Measurements from ENCODE around the gene SERINC5. TPM values are rescaled to one million over a fixed set of nuclear protein-coding genes. Genes with fewer than 3 reads are reported as not detected.
"Not testable (repeated sequence)": the region's sequence is repeated elsewhere in the genome, so short reads cannot be mapped to it uniquely, and the experiment has no call there.

Gene SERINC5
- total RNA-seq, 4 donors from 2014 or later, result 6.5 to 9.3 (median 8.8) TPM

- no peak for ATAC-seq
- Histone ChIP-seq H3K36me3 (no peaks in the 10 kb centered on the region), H3K4me3 (no peak overlapping the region), H3K27me3 (no peaks in the 10 kb centered on the region), H3K27ac (no peak overlapping the region), H3K9me3 (no peaks in the 10 kb centered on the region), H3K4me1 (no peaks in the 10 kb centered on the region)
- 58 to 75% methylated on average over 1 of the region's 1 CpG for WGBS, 2 donors (ENCODE audit: low coverage in 1 of 2)
- no peak for TF ChIP-seq EP300 (IDR thresholded peaks at IDR 0.05)
- TF ChIP-seq CTCF (IDR thresholded peaks at IDR 0.05), result no peak
- TF ChIP-seq POLR2A (IDR thresholded peaks at IDR 0.05), result no peak
- no peak for TF ChIP-seq POLR2AphosphoS5 (IDR thresholded peaks at IDR 0.05)
These were observed 27.5 kb upstream of the SERINC5 start for GRCh38 chr5:80283360-80283759.

- TF ChIP-seq EP300 (IDR thresholded peaks at IDR 0.05) (no peak), POLR2AphosphoS5 (IDR thresholded peaks at IDR 0.05) (no peak), CTCF (IDR thresholded peaks at IDR 0.05) (no peak), POLR2A (IDR thresholded peaks at IDR 0.05) (no peak)
- no peak for ATAC-seq
- WGBS, 2 donors (ENCODE audit: low coverage in 1 of 2), result 63 to 67% methylated on average over 3 of the region's 3 CpGs
These were observed 26.2 kb upstream of the SERINC5 start for GRCh38 chr5:80282054-80282453.

GRCh38 chr5:80277191-80277590 lies 21.3 kb upstream of the SERINC5 start:
- TF ChIP-seq CTCF (IDR thresholded peaks at IDR 0.05), result no peak
- Histone ChIP-seq H3K27me3 (no peaks in the 10 kb centered on the region), H3K9me3 (no peaks in the 10 kb centered on the region), H3K36me3 (no peaks in the 10 kb centered on the region), H3K4me1 (no peaks in the 10 kb centered on the region), H3K27ac (no peak overlapping the region), H3K4me3 (no peak overlapping the region)
- 31 to 48% methylated on average over 2 of the region's 2 CpGs for WGBS, 2 donors (ENCODE audit: low coverage in 1 of 2)
- no peak for ATAC-seq

More at GRCh38 chr5:80282054-80282453, 26.2 kb upstream of the SERINC5 start:
- no peaks in the 10 kb centered on the region for H3K4me1 ChIP-seq
- H3K4me3 ChIP-seq, result no peak overlapping the region
- no peaks in the 10 kb centered on the region for H3K27me3 ChIP-seq
- no peaks in the 10 kb centered on the region for H3K36me3 ChIP-seq
- no peak overlapping the region for H3K27ac ChIP-seq
- no peaks in the 10 kb centered on the region for H3K9me3 ChIP-seq

- TF ChIP-seq POLR2AphosphoS5 (IDR thresholded peaks at IDR 0.05) (no peak), POLR2A (IDR thresholded peaks at IDR 0.05) (no peak), EP300 (IDR thresholded peaks at IDR 0.05) (no peak), CTCF (IDR thresholded peaks at IDR 0.05) (no peak)
- H3K27ac ChIP-seq, result no peak overlapping the region
- ATAC-seq, result no peak
- H3K4me1 ChIP-seq, result no peaks in the 10 kb centered on the region
- H3K9me3 ChIP-seq, result no peaks in the 10 kb centered on the region
- H3K36me3 ChIP-seq, result no peaks in the 10 kb centered on the region
- no peak overlapping the region for H3K4me3 ChIP-seq
- no peaks in the 10 kb centered on the region for H3K27me3 ChIP-seq
These were observed 20.3 kb upstream of the SERINC5 start for GRCh38 chr5:80276186-80276585.

- ATAC-seq, result no peak
- Histone ChIP-seq H3K36me3 (no peaks in the 10 kb centered on the region), H3K27me3 (no peaks in the 10 kb centered on the region), H3K4me1 (no peaks in the 10 kb centered on the region), H3K9me3 (no peaks in the 10 kb centered on the region), H3K27ac (no peak overlapping the region), H3K4me3 (no peak overlapping the region)
- 61 to 82% methylated on average over 1 to 2 of the region's 2 CpGs for WGBS, 2 donors (ENCODE audit: low coverage in 1 of 2)
- TF ChIP-seq CTCF (IDR thresholded peaks at IDR 0.05) (peak in 2 of 4 experiments; percentile 35 to 48), POLR2A (IDR thresholded peaks at IDR 0.05) (no peak), POLR2AphosphoS5 (IDR thresholded peaks at IDR 0.05) (no peak), EP300 (IDR thresholded peaks at IDR 0.05) (no peak)
These were observed 19.5 kb upstream of the SERINC5 start for GRCh38 chr5:80275347-80275746.

- 71 to 100% methylated on average over 1 of the region's 2 CpGs for WGBS, 2 donors (ENCODE audit: low coverage in 1 of 2)
- H3K4me1 ChIP-seq, ATAC-seq, H3K4me3 ChIP-seq, H3K27me3 ChIP-seq, H3K27ac ChIP-seq, H3K36me3 ChIP-seq, H3K9me3 ChIP-seq: not testable (repeated sequence)
These were observed 14.7 kb upstream of the SERINC5 start for GRCh38 chr5:80270543-80270942.

Data from gastroesophageal sphincter (tissue), 4 donors.